HL-60/S4 treated with phorbol 12-myristate 13-acetate at 8.2 ng/mL for 4 days and 3 days (cell line): Measurements from ENCODE around the gene ST8SIA4.

Experiments used
- in situ Hi-C: fragments of 300-500 bp; cut with MboI; formaldehyde crosslinking; loops from 2 replicates; pipeline ENCODE4 v1.15.0; 2022; ENCODE audit warnings: low sequenced_read_pairs

Gene ST8SIA4

GRCh38 chr5:100872408-100873190, 30.5 kb downstream of the ST8SIA4 start:
- in situ Hi-C loops, result no loop called here

DNA sequence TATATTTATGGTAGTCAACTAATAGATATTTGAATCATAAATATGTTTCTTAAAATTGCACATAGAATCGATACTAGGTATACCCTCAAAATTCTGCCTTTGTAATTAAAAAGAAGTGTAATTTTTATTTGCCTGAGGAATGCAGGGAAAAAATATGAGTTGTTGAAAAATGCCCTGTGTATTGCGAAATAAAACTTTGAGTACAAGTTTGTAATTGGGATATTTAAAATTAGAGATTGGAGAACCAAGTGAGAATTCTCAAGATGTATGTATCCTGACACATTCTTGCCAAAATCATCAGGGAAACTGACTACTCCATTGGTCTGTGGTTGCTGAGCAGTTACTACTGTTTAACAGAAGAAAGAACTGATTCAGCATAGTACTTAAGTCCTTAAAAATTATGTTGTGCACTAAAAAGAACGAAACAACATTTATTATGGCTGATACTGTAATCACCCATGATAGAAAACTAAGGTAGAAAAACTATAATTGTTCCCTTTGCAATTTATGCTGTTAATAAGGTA, 36.0 kb downstream of the ST8SIA4 start:
- in situ Hi-C loops, result no loop called here

- in situ Hi-C loops, result no loop called here
Observed at GRCh38 chr5:100864931-100865330, 38.2 kb downstream of the ST8SIA4 start.

DNA sequence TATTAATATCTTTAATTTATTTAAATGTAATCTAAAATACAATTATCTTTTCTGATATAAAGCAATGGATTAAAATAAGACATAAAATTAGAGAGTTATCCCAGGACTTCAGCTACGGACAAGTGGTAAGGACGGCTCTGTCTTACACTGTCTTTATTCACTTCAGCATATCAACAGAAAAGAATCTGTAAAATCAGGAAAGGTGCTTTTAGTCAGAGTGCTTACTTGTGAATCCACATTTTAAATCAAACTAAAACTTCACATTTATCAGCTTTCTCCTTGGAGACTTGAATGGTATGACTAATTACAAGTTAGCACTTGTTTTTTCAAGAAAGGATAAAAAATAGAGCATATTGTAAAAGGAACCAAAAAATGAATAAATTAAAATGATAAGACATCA, 39.3 kb downstream of the ST8SIA4 start:
- in situ Hi-C loops, result no loop called here

GRCh38 chr5:100861148-100861547, 41.9 kb downstream of the ST8SIA4 start:
- in situ Hi-C loops, result no loop called here

GRCh38 chr5:100860407-100860806, 42.7 kb downstream of the ST8SIA4 start:
- in situ Hi-C loops, result no loop called here

- in situ Hi-C loops, result no loop called here
Observed at GRCh38 chr5:100858987-100859545, 44.0 kb downstream of the ST8SIA4 start.

DNA sequence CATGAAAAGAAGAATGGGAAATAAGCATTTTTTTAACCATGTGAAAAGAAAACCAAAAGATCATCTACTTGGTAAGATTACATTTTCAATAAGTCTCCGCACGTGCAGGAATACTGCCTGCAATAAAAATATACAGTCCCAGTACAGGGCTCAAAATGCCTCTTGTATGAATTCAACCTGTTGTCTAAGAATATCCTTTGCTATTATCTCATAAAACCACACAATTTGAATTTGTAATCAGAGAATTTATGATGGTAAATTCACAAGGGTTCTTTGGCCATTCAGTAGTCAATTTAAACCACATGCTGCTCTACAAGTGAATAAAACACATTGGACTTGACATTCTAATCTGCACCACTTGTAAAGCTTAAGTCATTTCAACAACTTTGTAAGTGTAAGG, 46.6 kb downstream of the ST8SIA4 start:
- in situ Hi-C loops, result no loop called here

GRCh38 chr5:100855937-100856430, 47.1 kb downstream of the ST8SIA4 start:
- in situ Hi-C loops, result no loop called here

- in situ Hi-C loops, result no loop called here
Observed at GRCh38 chr5:100855295-100855694, 47.8 kb downstream of the ST8SIA4 start.

DNA sequence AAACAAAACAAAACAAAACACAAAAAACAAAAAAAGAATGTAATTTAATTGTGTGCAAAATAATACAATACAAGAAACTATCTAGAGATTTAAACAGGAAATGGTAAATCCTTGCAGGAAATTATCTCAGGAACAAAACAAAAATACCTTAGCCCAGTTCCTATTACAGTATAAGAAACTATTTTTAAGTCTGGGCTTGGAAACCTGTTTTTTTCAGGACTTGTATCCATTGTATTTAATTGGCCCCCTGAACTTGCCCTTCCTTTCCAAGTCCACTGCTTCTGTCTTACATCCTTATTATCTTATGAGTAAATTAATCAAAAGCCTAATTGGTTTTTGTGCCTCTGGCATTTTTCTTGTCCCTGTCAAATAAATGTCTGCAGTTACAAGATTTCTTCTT, 48.5 kb downstream of the ST8SIA4 start:
- in situ Hi-C loops, result no loop called here

GRCh38 chr5:100853582-100853981, 49.5 kb downstream of the ST8SIA4 start:
- in situ Hi-C loops, result no loop called here

- in situ Hi-C loops, result no loop called here
Observed at GRCh38 chr5:100852988-100853449, 50.1 kb downstream of the ST8SIA4 start.

DNA sequence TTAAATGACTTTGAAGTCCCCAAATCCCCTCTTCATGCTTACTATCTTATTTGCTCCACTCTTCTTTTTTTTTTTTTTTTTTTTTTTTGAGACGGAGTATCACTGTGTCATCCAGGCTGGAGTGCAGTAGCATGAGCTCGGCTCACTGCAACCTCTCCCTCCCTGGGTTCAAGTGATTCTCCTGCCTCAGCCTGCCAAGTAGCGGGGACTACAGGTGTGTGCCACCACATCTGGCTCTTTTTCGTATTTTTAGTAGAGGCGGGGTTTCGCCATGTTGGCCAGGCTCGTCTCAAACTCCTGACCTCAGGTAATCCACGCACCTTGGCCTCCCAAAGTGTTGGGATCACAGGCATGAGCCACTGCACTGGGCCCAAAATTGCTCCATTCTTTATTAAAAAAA, 51.0 kb downstream of the ST8SIA4 start:
- in situ Hi-C loops, result no loop called here

- in situ Hi-C loops, result no loop called here
Observed at GRCh38 chr5:100846772-100847171, 56.3 kb downstream of the ST8SIA4 start.

- in situ Hi-C loops, result no loop called here
Observed at GRCh38 chr5:100842080-100842479, 61.0 kb downstream of the ST8SIA4 start.

- in situ Hi-C loops, result no loop called here
Observed at GRCh38 chr5:100841358-100842076, 61.6 kb downstream of the ST8SIA4 start.

DNA sequence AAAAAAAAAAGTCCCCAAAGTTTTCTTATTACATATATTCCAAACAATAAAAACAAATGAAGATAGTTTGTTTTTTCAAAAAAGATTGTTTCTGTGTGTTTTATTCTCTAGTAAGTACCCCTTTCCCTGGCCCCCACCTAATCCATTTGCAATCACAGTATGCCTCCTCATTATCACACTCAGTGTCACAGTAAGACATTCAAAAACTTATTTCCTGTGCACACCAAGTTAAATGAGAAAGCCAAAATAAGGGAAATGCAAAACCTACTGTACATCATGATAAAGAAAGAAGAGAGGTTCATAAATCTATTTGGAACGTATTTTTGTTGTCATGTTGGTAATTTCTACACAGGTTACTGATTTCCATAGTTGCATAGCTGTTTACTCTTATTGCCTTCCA, 62.3 kb downstream of the ST8SIA4 start:
- in situ Hi-C loops, result no loop called here

GRCh38 chr5:100840370-100840769, 62.7 kb downstream of the ST8SIA4 start:
- in situ Hi-C loops, result no loop called here

GRCh38 chr5:100838048-100838473, 65.0 kb downstream of the ST8SIA4 start:
- in situ Hi-C loops, result no loop called here

- in situ Hi-C loops, result no loop called here
Observed at GRCh38 chr5:100834519-100834918, 68.6 kb downstream of the ST8SIA4 start.
